ENCODE data around the gene FIS1. TPM values are rescaled to one million over a fixed set of nuclear protein-coding genes. Genes with fewer than 3 reads are reported as not detected.
"Not testable (repeated sequence)": the region's sequence is repeated elsewhere in the genome, so short reads cannot be mapped to it uniquely, and the experiment has no call there.

The FIS1 gene
- total and polyA plus RNA-seq, 9 donors: 83.2 to 262 (median 178) TPM

GRCh38 chr7:101285171-101285570 is 40.3 kb upstream of the FIS1 start:
- peaks cover 2% of the 10 kb centered on the region for H3K4me1 ChIP-seq (ENCODE audit: insufficient read depth)
- TF ChIP-seq EP300 (IDR thresholded peaks at IDR 0.05): no peak
- no peak for TF ChIP-seq CTCF (IDR thresholded peaks at IDR 0.05)
- no peak for TF ChIP-seq POLR2A (IDR thresholded peaks at IDR 0.05)
- H3K27ac ChIP-seq: no peak overlapping the region
- H3K27me3 ChIP-seq: no peaks in the 10 kb centered on the region
- intact Hi-C loops (cut with DNase I): loop anchor here in 2 of 4 donors (10.0 kb wide), 3 partner anchors 110 to 390 kb away; partner anchors contain the start of gene ACHE (in 1 of the 2)
- H3K4me3 ChIP-seq: no peak overlapping the region
- WGBS, 3 donors: 76 to 77% (median 76%) methylated on average over 9 of the region's 9 CpGs
- DNase-seq: no peak
- H3K9me3 ChIP-seq: peaks cover 0 to 4% of the 10 kb centered on the region in 2 donors
- no peaks in the 10 kb centered on the region for H3K36me3 ChIP-seq

- H3K4me3 ChIP-seq; H3K27ac ChIP-seq; H3K36me3 ChIP-seq; H3K4me1 ChIP-seq (ENCODE audit: insufficient read depth); H3K9me3 ChIP-seq; H3K27me3 ChIP-seq; DNase-seq: not testable (repeated sequence)
- 80 to 87% (median 84%) methylated on average over 8 of the region's 8 CpGs for whole genome bisulfite sequencing, 3 donors
- intact Hi-C loops (cut with DNase I): loop anchor here in 2 of 4 donors (10.0 kb wide), 3 partner anchors 106 to 386 kb away; partner anchors contain the start of gene ACHE (in 1 of the 2)
Observed at GRCh38 chr7:101280912-101281311, 36.0 kb upstream of the FIS1 start.

GRCh38 chr7:101278461-101279292 is 33.8 kb upstream of the FIS1 start:
- intact Hi-C loops (cut with DNase I): no loop called here
- Histone ChIP-seq H3K27ac (no peak overlapping the region), H3K36me3 (no peaks in the 10 kb centered on the region), H3K27me3 (no peaks in the 10 kb centered on the region), H3K4me1 (ENCODE audit: insufficient read depth) (peaks cover 2% of the 10 kb centered on the region), H3K9me3 (no peaks in the 10 kb centered on the region), H3K4me3 (no peak overlapping the region)
- TF ChIP-seq POLR2A (IDR thresholded peaks at IDR 0.05): no peak
- no peak for TF ChIP-seq EP300 (IDR thresholded peaks at IDR 0.05)
- no peak for TF ChIP-seq CTCF (IDR thresholded peaks at IDR 0.05)
- WGBS, 3 donors: 72 to 80% (median 76%) methylated on average over 24 of the region's 24 CpGs
- no peak for DNase-seq

- 73 to 76% (median 76%) methylated on average over 9 of the region's 9 CpGs for WGBS, 3 donors
- H3K36me3 ChIP-seq: no peaks in the 10 kb centered on the region
- no peaks in the 10 kb centered on the region for H3K9me3 ChIP-seq
- TF ChIP-seq POLR2A (IDR thresholded peaks at IDR 0.05) (no peak), CTCF (IDR thresholded peaks at IDR 0.05) (no peak), EP300 (IDR thresholded peaks at IDR 0.05) (no peak)
- H3K4me1 ChIP-seq (ENCODE audit: insufficient read depth): no peaks in the 10 kb centered on the region
- no peak overlapping the region for H3K27ac ChIP-seq
- no peaks in the 10 kb centered on the region for H3K27me3 ChIP-seq
- DNase-seq: no peak
- intact Hi-C loops (cut with DNase I): no loop called here
- H3K4me3 ChIP-seq: no peak overlapping the region
Observed at GRCh38 chr7:101277155-101277554, 32.3 kb upstream of the FIS1 start.

- 42 to 51% (median 45%) methylated on average over 4 of the region's 4 CpGs for WGBS, 3 donors
- DNase-seq: no peak
- H3K9me3 ChIP-seq: no peaks in the 10 kb centered on the region
- H3K27ac ChIP-seq: no peak overlapping the region
- TF ChIP-seq CTCF (IDR thresholded peaks at IDR 0.05): no peak
- no peak for TF ChIP-seq EP300 (IDR thresholded peaks at IDR 0.05)
- TF ChIP-seq POLR2A (IDR thresholded peaks at IDR 0.05): no peak
- no peaks in the 10 kb centered on the region for H3K4me1 ChIP-seq (ENCODE audit: insufficient read depth)
- H3K27me3 ChIP-seq: no peaks in the 10 kb centered on the region
- H3K4me3 ChIP-seq: no peak overlapping the region
- no peaks in the 10 kb centered on the region for H3K36me3 ChIP-seq
- intact Hi-C loops (cut with DNase I): no loop called here
Observed at GRCh38 chr7:101273206-101273605, 28.3 kb upstream of the FIS1 start.
